IMR-90 (cell line): ENCODE measurements around the gene ATP9B. TPM values are rescaled to one million over a fixed set of nuclear protein-coding genes. Genes with fewer than 3 reads are reported as not detected.

Experiments
- ATAC-seq: fragments of 200-7000 bp; cut with Tn5 transposase; 2 replicates; pipeline ENCODE4 v1.9.1; 2020; ENCODE audit warnings: low read depth, mild to moderate bottlenecking, moderate library complexity
- BruUV-seq: library from RNA; stranded (reverse); fragments of 400-500 nt; replicated peaks from 2 replicates; lab custom pipeline; 2021; lab: Mats Ljungman, UMichigan
- CTCF ChIA-PET: fragments of 300-600 bp; formaldehyde crosslinking; extraction: SDS; loops from one replicate; lab custom pipeline; 2021; ENCODE audit warnings: antibody characterized with exemption; lab: Yijun Ruan, JAX
- POLR2A ChIA-PET: fragments of 300-600 bp; sonication (Branson Sonifier 250); formaldehyde crosslinking; loops from one replicate; lab custom pipeline; 2022; ENCODE audit warnings: antibody characterized with exemption; ENCODE audit not compliant: unreplicated experiment; lab: Charles Lee
- DNase-seq: peaks from one replicate; pipeline ENCODE4 v3.0.0; 2013
- H2AFZ ChIP-seq: replicated peaks from 2 replicates; pipeline ENCODE3; 2013; ENCODE audit warnings: low read length, mild to moderate bottlenecking; ENCODE audit not compliant: poor library complexity
- H2AK5ac ChIP-seq: 2 replicates; pipeline ENCODE4 v1.6.1; 2013; ENCODE audit warnings: low read depth, low read length, inconsistent platforms
- H2AK9ac ChIP-seq: replicated peaks from 2 replicates; pipeline ENCODE3; 2013; ENCODE audit warnings: mild to moderate bottlenecking, low read depth, low read length, moderate library complexity; ENCODE audit not compliant: poor library complexity
- H2BK120ac ChIP-seq: 2 replicates; pipeline ENCODE4 v1.6.1; 2013; ENCODE audit warnings: low read depth, low read length, inconsistent platforms
- H2BK15ac ChIP-seq: 3 replicates; pipeline ENCODE4 v1.6.1; 2013; ENCODE audit warnings: low read depth, low read length, inconsistent platforms
- H2BK20ac ChIP-seq: 2 replicates; pipeline ENCODE4 v1.6.1; 2013; ENCODE audit warnings: low read depth, mild to moderate bottlenecking, inconsistent platforms, low read length, moderate library complexity
- H2BK5ac ChIP-seq: 2 replicates; pipeline ENCODE4 v1.6.1; 2013; ENCODE audit warnings: mild to moderate bottlenecking, low read depth, low read length, inconsistent platforms; ENCODE audit not compliant: poor library complexity, severe bottlenecking
- H3K14ac ChIP-seq: replicated peaks from 2 replicates; pipeline ENCODE4 v1.6.1; 2013; ENCODE audit warnings: low read depth, low read length, inconsistent platforms
- H3K18ac ChIP-seq: 2 replicates; pipeline ENCODE4 v1.6.1; 2013; ENCODE audit warnings: low read depth, low read length, control low read depth
- H3K23ac ChIP-seq: 2 replicates; pipeline ENCODE4 v1.6.1; 2013; ENCODE audit warnings: low read depth, low read length, inconsistent platforms
- H3K27ac ChIP-seq: 2 replicates; pipeline ENCODE4 v1.5.1; 2013; ENCODE audit warnings: mild to moderate bottlenecking, control low read depth, low read length; ENCODE audit not compliant: insufficient read depth
- H3K27me3 ChIP-seq: 2 replicates; pipeline ENCODE4 v1.6.1; 2013; ENCODE audit warnings: low read length; ENCODE audit not compliant: control insufficient read depth, insufficient read depth
- H3K36me3 ChIP-seq: 2 replicates; pipeline ENCODE4 v1.6.1; 2013; ENCODE audit warnings: low read length, mixed read lengths; ENCODE audit not compliant: control insufficient read depth, insufficient read depth
- H3K4ac ChIP-seq: 2 replicates; pipeline ENCODE4 v1.6.1; 2013; ENCODE audit warnings: low read depth, low read length, inconsistent platforms
- H3K4me1 ChIP-seq: 2 replicates; pipeline ENCODE4 v1.6.1; 2013; ENCODE audit warnings: low read length, mixed read lengths; ENCODE audit not compliant: control insufficient read depth, insufficient read depth
- H3K4me2 ChIP-seq: 2 replicates; pipeline ENCODE4 v1.6.1; 2013; ENCODE audit warnings: low read depth, mild to moderate bottlenecking, control low read depth, low read length, moderate library complexity
- H3K4me3 ChIP-seq: 2 replicates; pipeline ENCODE4 v1.5.1; 2013; ENCODE audit warnings: low read depth, mild to moderate bottlenecking, control low read depth, low read length, moderate library complexity; ENCODE audit not compliant: insufficient read depth
- H3K56ac ChIP-seq: 2 replicates; pipeline ENCODE4 v1.6.1; 2013; ENCODE audit warnings: low read length, inconsistent platforms; ENCODE audit not compliant: insufficient read depth; ENCODE audit errors: extremely low read depth
- H3K79me1 ChIP-seq, 2 experiments: 2 replicates each; pipeline ENCODE4 v1.6.1; 2013; ENCODE audit warnings: low read length in 2 of 2, inconsistent platforms in 1 of 2, low read depth in 1 of 2
- H3K9ac ChIP-seq: 2 replicates; pipeline ENCODE4 v1.6.1; 2013; ENCODE audit warnings: low read depth, low read length, control low read depth
- H3K9me1 ChIP-seq: 2 replicates; pipeline ENCODE4 v1.6.1; 2013; ENCODE audit warnings: low read length, inconsistent platforms; ENCODE audit not compliant: insufficient read depth
- H3K9me3 ChIP-seq: 2 replicates; pipeline ENCODE4 v1.6.1; 2013; ENCODE audit warnings: low read length; ENCODE audit not compliant: control insufficient read depth, insufficient read depth
- H4K20me1 ChIP-seq: 2 replicates; pipeline ENCODE4 v1.6.1; 2013; ENCODE audit warnings: low read length, inconsistent platforms; ENCODE audit not compliant: insufficient read depth
- H4K5ac ChIP-seq: 2 replicates; pipeline ENCODE4 v1.6.1; 2013; ENCODE audit warnings: mild to moderate bottlenecking, low read depth, low read length, control low read depth
- H4K8ac ChIP-seq, 2 experiments: 2 replicates each; pipeline ENCODE4 v1.6.1; 2013; ENCODE audit warnings: low read depth in 2 of 2, low read length in 2 of 2, control low read depth in 1 of 2, inconsistent platforms in 1 of 2
- H4K91ac ChIP-seq: 2 replicates; pipeline ENCODE4 v1.6.1; 2013; ENCODE audit warnings: low read depth, low read length, inconsistent platforms; ENCODE audit not compliant: insufficient read depth
- FOS ChIP-seq: fragments of 150-350 bp; IDR thresholded peaks from 2 replicates; pipeline ENCODE4 v1.6.1; 2016; ENCODE audit warnings: low read depth, low read length
- MAZ ChIP-seq: IDR thresholded peaks from 2 replicates; pipeline ENCODE4 v1.6.1; 2012; ENCODE audit warnings: low read depth, mild to moderate bottlenecking, low read length, improper control_type of control experiment, moderate library complexity, borderline replicate concordance
- WGBS, 2 experiments: methylation state at CpG; one replicate each; pipeline versions ENCODE4 v1.1.5 to v1.1.7; 2013; ENCODE audit warnings: missing lambda C conversion rate in 2 of 2; ENCODE audit not compliant: insufficient read length in 1 of 2; ENCODE audit errors: extremely low coverage in 2 of 2; 5-methylcytosine and 5-hydroxymethylcytosine counted together
- dilution Hi-C: fragments of 300-500 bp; cut with HindIII; formaldehyde crosslinking; loops from one replicate; pipeline ENCODE4 v1.14.3; 2018; ENCODE audit warnings: low sequenced_read_pairs; ENCODE audit not compliant: unreplicated experiment
- in situ Hi-C: fragments of 300-500 bp; cut with MboI; formaldehyde crosslinking; loops from 3 replicates; pipeline ENCODE4 v1.14.3; 2019; ENCODE audit warnings: low sequenced_read_pairs, inconsistent platforms, mixed read lengths
- intact Hi-C: fragments of 100-400 bp; cut with micrococcal nuclease; formaldehyde crosslinking; loops from 2 replicates; pipeline ENCODE4 v1.10.0; 2022
- polyA plus RNA-seq, 3 experiments: library from polyadenylated mRNA; depleted of rRNA; stranded (reverse); fragments of >200 nt; gene quantifications; 2 replicates each; pipeline ENCODE4 v1.2.3, GENCODE V29; 2012; ENCODE audit warnings: low replicate concordance in 1 of 3
- total RNA-seq: library from RNA; depleted of rRNA; stranded (reverse); fragments of >200 nt; gene quantifications from 2 replicates; pipeline ENCODE4 v1.2.3, GENCODE V29; 2012
- TF ChIP-seq, protein P1 (sequence below): conservative IDR thresholded peaks from 2 replicates; pipeline ENCODE4 v1.5.1; 2012; ENCODE audit warnings: mild to moderate bottlenecking, low read depth, low read length, improper control_type of control experiment
- TF ChIP-seq, protein P2 (sequence below): fragments of 150-350 bp; IDR thresholded peaks from 2 replicates; pipeline ENCODE4 v1.6.1; 2017; ENCODE audit warnings: mild to moderate bottlenecking, antibody characterized with exemption, low read length, low read depth

Gene ATP9B
- total and polyA plus RNA-seq, 2 of the 4 experiments (the other 2 are of a cell fraction): 11.0 to 11.5 TPM

DNA sequence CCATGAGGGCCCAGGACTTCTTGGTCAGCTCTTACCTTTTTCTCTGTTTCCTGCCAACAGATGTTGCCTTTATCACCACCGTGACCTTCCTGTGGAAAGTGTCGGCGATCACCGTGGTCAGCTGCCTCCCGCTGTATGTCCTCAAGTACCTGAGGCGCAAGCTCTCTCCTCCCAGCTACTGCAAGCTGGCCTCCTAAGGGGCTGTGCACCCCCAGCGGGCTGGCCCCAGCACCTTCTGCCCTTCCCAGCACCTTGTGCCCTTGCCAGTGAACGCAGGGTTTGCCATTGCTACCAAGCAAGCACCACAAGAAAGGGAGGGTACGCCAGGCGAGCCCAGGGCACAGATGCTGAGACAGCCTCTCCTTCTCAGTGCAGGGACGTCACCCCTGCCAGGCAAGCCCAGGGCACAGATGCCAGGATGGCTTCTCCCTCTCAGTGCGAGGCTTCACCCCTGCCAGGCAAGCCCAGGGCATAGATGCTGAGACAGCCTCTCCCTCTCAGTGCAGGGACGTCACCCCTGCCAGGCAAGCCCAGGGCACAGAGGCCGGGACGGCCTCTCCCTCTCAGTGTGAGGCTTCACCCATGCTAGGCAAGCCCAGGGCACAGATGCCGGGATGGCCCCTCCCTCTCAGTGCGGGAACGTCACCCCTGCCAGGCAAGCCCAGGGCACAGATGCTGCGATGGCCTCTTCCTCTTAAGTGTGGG is 308.1 kb downstream of the ATP9B start:
- CTCF ChIA-PET: no interaction called here

More for the DNA sequence above, 308.1 kb downstream of the ATP9B start:
- Histone ChIP-seq H3K36me3 (peaks cover 11% of the 10 kb centered on the region), H2AFZ (no peak overlapping the region), H3K9me1 (no peaks in the 10 kb centered on the region; the same call in 1 of the 2 replicates), H2AK9ac (no peak overlapping the region), H3K9ac (no peak overlapping the region), H3K23ac (no peak overlapping the region), H3K27ac (no peak overlapping the region), H3K18ac (no peak overlapping the region), H2BK120ac (no peak overlapping the region), H2AK5ac (no peak overlapping the region), H3K9me3 (no peaks in the 10 kb centered on the region), H3K4me1 (no peaks in the 10 kb centered on the region), H4K91ac (no peak overlapping the region), H2BK20ac (no peak overlapping the region), H4K8ac (no peak overlapping the region), H4K20me1 (peaks cover 5% of the 10 kb centered on the region; the same call in 1 of the 2 replicates), H2BK15ac (no peak overlapping the region), H3K14ac (no peak overlapping the region), H3K4ac (no peak overlapping the region), H3K79me1 (no peaks in the 10 kb centered on the region), H3K56ac (no peak overlapping the region), H3K4me3 (no peak overlapping the region), H3K4me2 (no peak overlapping the region), H2BK5ac (no peak overlapping the region), H3K27me3 (no peaks in the 10 kb centered on the region), H4K5ac (no peak overlapping the region)
- intact Hi-C loops (no loop called here), dilution Hi-C loops (no loop called here), in situ Hi-C loops (loop anchor here (5.0 kb wide), 2 partner anchors 155 to 265 kb away; no protein-coding TSS in a partner anchor)
- DNase-seq (no peak), ATAC-seq (no peak)
- POLR2A ChIA-PET: no interaction called here
- no TSS peak for BruUV-seq
- WGBS, 2 experiments: 90% methylated on average over 4 of the region's 19 CpGs; no CpG with 5 or more reads in 1 of the 2 experiments
- TF ChIP-seq FOS: no peak
- TF ChIP-seq, protein P1, sequence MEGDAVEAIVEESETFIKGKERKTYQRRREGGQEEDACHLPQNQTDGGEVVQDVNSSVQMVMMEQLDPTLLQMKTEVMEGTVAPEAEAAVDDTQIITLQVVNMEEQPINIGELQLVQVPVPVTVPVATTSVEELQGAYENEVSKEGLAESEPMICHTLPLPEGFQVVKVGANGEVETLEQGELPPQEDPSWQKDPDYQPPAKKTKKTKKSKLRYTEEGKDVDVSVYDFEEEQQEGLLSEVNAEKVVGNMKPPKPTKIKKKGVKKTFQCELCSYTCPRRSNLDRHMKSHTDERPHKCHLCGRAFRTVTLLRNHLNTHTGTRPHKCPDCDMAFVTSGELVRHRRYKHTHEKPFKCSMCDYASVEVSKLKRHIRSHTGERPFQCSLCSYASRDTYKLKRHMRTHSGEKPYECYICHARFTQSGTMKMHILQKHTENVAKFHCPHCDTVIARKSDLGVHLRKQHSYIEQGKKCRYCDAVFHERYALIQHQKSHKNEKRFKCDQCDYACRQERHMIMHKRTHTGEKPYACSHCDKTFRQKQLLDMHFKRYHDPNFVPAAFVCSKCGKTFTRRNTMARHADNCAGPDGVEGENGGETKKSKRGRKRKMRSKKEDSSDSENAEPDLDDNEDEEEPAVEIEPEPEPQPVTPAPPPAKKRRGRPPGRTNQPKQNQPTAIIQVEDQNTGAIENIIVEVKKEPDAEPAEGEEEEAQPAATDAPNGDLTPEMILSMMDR: no peak
- TF ChIP-seq, protein P2, sequence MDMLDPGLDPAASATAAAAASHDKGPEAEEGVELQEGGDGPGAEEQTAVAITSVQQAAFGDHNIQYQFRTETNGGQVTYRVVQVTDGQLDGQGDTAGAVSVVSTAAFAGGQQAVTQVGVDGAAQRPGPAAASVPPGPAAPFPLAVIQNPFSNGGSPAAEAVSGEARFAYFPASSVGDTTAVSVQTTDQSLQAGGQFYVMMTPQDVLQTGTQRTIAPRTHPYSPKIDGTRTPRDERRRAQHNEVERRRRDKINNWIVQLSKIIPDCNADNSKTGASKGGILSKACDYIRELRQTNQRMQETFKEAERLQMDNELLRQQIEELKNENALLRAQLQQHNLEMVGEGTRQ: no peak
- TF ChIP-seq MAZ: no peak
